ENCODE measurements around the gene CRACDL.

Gene CRACDL

GRCh38 chr2:98833172-98833916 lies 102.7 kb downstream of the CRACDL start:
- WGBS (ENCODE audit: insufficient coverage, insufficient read length): no CpG with 5 or more reads among the region's 7 CpGs
- Histone ChIP-seq H3K27ac (ENCODE audit: low read length) (no peak overlapping the region), H3K4me3 (ENCODE audit: low read length) (no peak overlapping the region), H3K4me1 (ENCODE audit: control insufficient read depth, insufficient read depth, low read length) (peaks cover 1% of the 10 kb centered on the region; the same call in 1 of the 2 replicates), H3K27me3 (ENCODE audit: control insufficient read depth, insufficient read depth, low read length) (no peaks in the 10 kb centered on the region; the same call in 1 of the 2 replicates), H3K9me3 (ENCODE audit: control insufficient read depth, insufficient read depth, low read length) (no peaks in the 10 kb centered on the region), H3K36me3 (ENCODE audit: control insufficient read depth, insufficient read depth, low read length) (no peaks in the 10 kb centered on the region)
- DNase-seq (ENCODE audit: low read depth, low spot score): no peak

GRCh38 chr2:98832172-98832571 lies 103.9 kb downstream of the CRACDL start:
- no peaks in the 10 kb centered on the region; the same call in 1 of the 2 replicates for H3K27me3 ChIP-seq (ENCODE audit: control insufficient read depth, insufficient read depth, low read length)
- DNase-seq (ENCODE audit: low read depth, low spot score): no peak

GRCh38 chr2:98830571-98831145 lies 105.4 kb downstream of the CRACDL start:
- H3K9me3 ChIP-seq (ENCODE audit: control insufficient read depth, insufficient read depth, low read length): no peaks in the 10 kb centered on the region
- DNase-seq (ENCODE audit: low read depth, low spot score): no peak
- peaks cover 1% of the 10 kb centered on the region; the same call in 1 of the 2 replicates for H3K4me1 ChIP-seq (ENCODE audit: control insufficient read depth, insufficient read depth, low read length)
- no peak overlapping the region for H3K4me3 ChIP-seq (ENCODE audit: low read length)
- H3K27me3 ChIP-seq (ENCODE audit: control insufficient read depth, insufficient read depth, low read length): no peaks in the 10 kb centered on the region; the same call in 1 of the 2 replicates
- H3K27ac ChIP-seq (ENCODE audit: low read length): no peak overlapping the region
- no peaks in the 10 kb centered on the region for H3K36me3 ChIP-seq (ENCODE audit: control insufficient read depth, insufficient read depth, low read length)
- WGBS (ENCODE audit: insufficient coverage, insufficient read length): no CpG with 5 or more reads among the region's 5 CpGs

More at GRCh38 chr2:98832172-98832571, 103.9 kb downstream of the CRACDL start:
- H3K36me3 ChIP-seq (ENCODE audit: control insufficient read depth, insufficient read depth, low read length): no peaks in the 10 kb centered on the region
- H3K4me1 ChIP-seq (ENCODE audit: control insufficient read depth, insufficient read depth, low read length): peaks cover 1% of the 10 kb centered on the region; the same call in 1 of the 2 replicates
- H3K4me3 ChIP-seq (ENCODE audit: low read length): no peak overlapping the region
- H3K9me3 ChIP-seq (ENCODE audit: control insufficient read depth, insufficient read depth, low read length): no peaks in the 10 kb centered on the region
- H3K27ac ChIP-seq (ENCODE audit: low read length): no peak overlapping the region
- WGBS (ENCODE audit: insufficient coverage, insufficient read length): no CpG with 5 or more reads among the region's 7 CpGs

GRCh38 chr2:98829581-98830270 lies 106.3 kb downstream of the CRACDL start:
- H3K27ac ChIP-seq (ENCODE audit: low read length): no peak overlapping the region
- WGBS (ENCODE audit: insufficient coverage, insufficient read length): no CpG with 5 or more reads among the region's 6 CpGs
- no peak overlapping the region for H3K4me3 ChIP-seq (ENCODE audit: low read length)
- peaks cover 1% of the 10 kb centered on the region; the same call in 1 of the 2 replicates for H3K4me1 ChIP-seq (ENCODE audit: control insufficient read depth, insufficient read depth, low read length)
- no peak for DNase-seq (ENCODE audit: low read depth, low spot score)
- no peaks in the 10 kb centered on the region for H3K9me3 ChIP-seq (ENCODE audit: control insufficient read depth, insufficient read depth, low read length)
- H3K27me3 ChIP-seq (ENCODE audit: control insufficient read depth, insufficient read depth, low read length): no peaks in the 10 kb centered on the region; the same call in 1 of the 2 replicates
- H3K36me3 ChIP-seq (ENCODE audit: control insufficient read depth, insufficient read depth, low read length): no peaks in the 10 kb centered on the region

DNA sequence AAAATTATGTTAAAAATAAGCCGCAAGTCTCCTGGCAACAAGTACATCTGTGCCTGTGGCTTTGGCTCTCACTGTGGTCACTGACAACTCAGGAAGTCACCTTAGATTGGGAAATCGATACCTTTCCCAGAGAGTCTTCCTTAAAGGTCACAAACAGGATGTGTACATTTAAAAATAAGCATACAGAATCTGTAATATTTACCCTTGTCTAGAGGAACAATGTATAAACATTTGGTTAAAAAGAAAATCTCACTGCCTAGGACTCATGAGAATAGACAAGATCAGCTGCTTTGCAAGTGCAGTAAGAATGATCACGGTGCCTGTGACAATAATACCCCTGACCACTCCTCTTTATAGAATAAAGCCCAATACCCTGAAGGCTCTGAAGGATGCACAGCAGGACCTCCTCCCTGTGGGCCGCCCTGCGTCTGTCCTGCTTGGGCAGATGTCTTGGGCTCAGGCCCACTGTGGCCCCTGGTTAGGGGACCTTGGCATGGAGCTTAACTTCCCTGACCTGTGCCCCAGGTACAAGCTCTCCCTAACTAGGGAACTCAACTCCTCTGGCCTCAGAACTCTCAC lies 107.1 kb downstream of the CRACDL start:
- WGBS (ENCODE audit: insufficient coverage, insufficient read length): no CpG with 5 or more reads among the region's 5 CpGs
- no peaks in the 10 kb centered on the region for H3K36me3 ChIP-seq (ENCODE audit: control insufficient read depth, insufficient read depth, low read length)
- no peak overlapping the region for H3K4me3 ChIP-seq (ENCODE audit: low read length)
- H3K27me3 ChIP-seq (ENCODE audit: control insufficient read depth, insufficient read depth, low read length): peaks cover under 1% of the 10 kb centered on the region
- H3K4me1 ChIP-seq (ENCODE audit: control insufficient read depth, insufficient read depth, low read length): peaks cover 1% of the 10 kb centered on the region; the same call in 1 of the 2 replicates
- no peak for DNase-seq (ENCODE audit: low read depth, low spot score)
- H3K9me3 ChIP-seq (ENCODE audit: control insufficient read depth, insufficient read depth, low read length): no peaks in the 10 kb centered on the region
- no peak overlapping the region for H3K27ac ChIP-seq (ENCODE audit: low read length)

DNA sequence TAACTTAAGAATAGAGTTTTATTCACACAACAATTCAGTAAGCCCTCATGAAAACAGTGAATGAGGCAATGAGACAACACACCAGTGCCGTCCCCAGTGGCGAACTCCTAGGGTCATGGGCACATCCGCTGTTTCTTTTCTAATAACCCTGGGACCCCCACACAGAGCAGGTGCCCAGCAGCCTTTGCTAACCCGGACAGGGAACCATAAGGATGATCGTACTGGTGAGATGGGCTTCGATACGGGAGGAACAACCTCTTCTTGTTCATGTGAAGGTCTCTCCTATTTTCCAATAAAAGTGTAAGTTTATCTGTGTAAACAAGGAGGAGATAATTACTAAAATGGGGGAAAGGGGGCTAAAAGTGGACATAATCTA lies 107.7 kb downstream of the CRACDL start:
- H3K27me3 ChIP-seq (ENCODE audit: control insufficient read depth, insufficient read depth, low read length): peaks cover 6% of the 10 kb centered on the region
- H3K4me1 ChIP-seq (ENCODE audit: control insufficient read depth, insufficient read depth, low read length): peaks cover 1% of the 10 kb centered on the region; the same call in 1 of the 2 replicates
- no peaks in the 10 kb centered on the region for H3K36me3 ChIP-seq (ENCODE audit: control insufficient read depth, insufficient read depth, low read length)
- WGBS (ENCODE audit: insufficient coverage, insufficient read length): no CpG with 5 or more reads among the region's 7 CpGs
- no peak for DNase-seq (ENCODE audit: low read depth, low spot score)
- H3K27ac ChIP-seq (ENCODE audit: low read length): no peak overlapping the region
- H3K4me3 ChIP-seq (ENCODE audit: low read length): no peak overlapping the region
- H3K9me3 ChIP-seq (ENCODE audit: control insufficient read depth, insufficient read depth, low read length): no peaks in the 10 kb centered on the region

GRCh38 chr2:98827625-98828368 lies 108.2 kb downstream of the CRACDL start:
- Histone ChIP-seq H3K36me3 (ENCODE audit: control insufficient read depth, insufficient read depth, low read length) (no peaks in the 10 kb centered on the region), H3K4me3 (ENCODE audit: low read length) (no peak overlapping the region), H3K27me3 (ENCODE audit: control insufficient read depth, insufficient read depth, low read length) (peaks cover 7% of the 10 kb centered on the region), H3K4me1 (ENCODE audit: control insufficient read depth, insufficient read depth, low read length) (0 out of 2 replicates have a peak, but pooled peaks cover 1% of the 10 kb centered on the region), H3K27ac (ENCODE audit: low read length) (no peak overlapping the region), H3K9me3 (ENCODE audit: control insufficient read depth, insufficient read depth, low read length) (no peaks in the 10 kb centered on the region)
- no peak for DNase-seq (ENCODE audit: low read depth, low spot score)
- no CpG with 5 or more reads among the region's 11 CpGs for WGBS (ENCODE audit: insufficient coverage, insufficient read length)

GRCh38 chr2:98826856-98827255 lies 109.2 kb downstream of the CRACDL start:
- H3K36me3 ChIP-seq (ENCODE audit: control insufficient read depth, insufficient read depth, low read length): no peaks in the 10 kb centered on the region
- no CpG with 5 or more reads among the region's 15 CpGs for WGBS (ENCODE audit: insufficient coverage, insufficient read length)
- no peak for DNase-seq (ENCODE audit: low read depth, low spot score)
- 0 out of 2 replicates have a peak, but pooled peaks cover 1% of the 10 kb centered on the region for H3K4me1 ChIP-seq (ENCODE audit: control insufficient read depth, insufficient read depth, low read length)
- H3K9me3 ChIP-seq (ENCODE audit: control insufficient read depth, insufficient read depth, low read length): no peaks in the 10 kb centered on the region
- no peak overlapping the region for H3K27ac ChIP-seq (ENCODE audit: low read length)
- H3K4me3 ChIP-seq (ENCODE audit: low read length): no peak overlapping the region
- peaks cover 7% of the 10 kb centered on the region; the same call in 1 of the 2 replicates for H3K27me3 ChIP-seq (ENCODE audit: control insufficient read depth, insufficient read depth, low read length)

DNA sequence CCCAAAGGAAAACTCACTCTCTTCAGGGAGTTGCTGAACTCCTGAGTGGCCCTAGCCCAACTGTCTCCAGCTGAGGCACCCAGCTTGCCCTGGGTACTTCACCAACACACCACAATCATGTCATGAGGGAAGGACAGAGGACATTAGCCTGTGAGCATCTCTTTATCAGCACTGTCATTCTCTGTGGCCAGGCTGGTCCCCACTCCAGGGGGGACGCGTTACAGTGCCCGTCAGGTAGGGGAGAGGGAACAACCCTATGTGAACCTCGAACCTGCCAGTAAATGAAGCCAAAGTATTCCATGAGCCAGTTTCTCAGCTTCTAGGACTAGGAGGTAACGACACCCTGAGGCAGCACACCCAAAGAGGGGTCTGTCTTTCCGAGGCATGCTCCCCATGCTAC lies 110.2 kb downstream of the CRACDL start:
- no peaks in the 10 kb centered on the region for H3K4me1 ChIP-seq (ENCODE audit: control insufficient read depth, insufficient read depth, low read length)
- H3K36me3 ChIP-seq (ENCODE audit: control insufficient read depth, insufficient read depth, low read length): no peaks in the 10 kb centered on the region
- H3K4me3 ChIP-seq (ENCODE audit: low read length): no peak overlapping the region
- no peaks in the 10 kb centered on the region for H3K9me3 ChIP-seq (ENCODE audit: control insufficient read depth, insufficient read depth, low read length)
- DNase-seq (ENCODE audit: low read depth, low spot score): no peak
- WGBS (ENCODE audit: insufficient coverage, insufficient read length): no CpG with 5 or more reads among the region's 6 CpGs
- no peak overlapping the region for H3K27ac ChIP-seq (ENCODE audit: low read length)
- H3K27me3 ChIP-seq (ENCODE audit: control insufficient read depth, insufficient read depth, low read length): peaks cover 9% of the 10 kb centered on the region; the same call in 1 of the 2 replicates

All from iPS DF 6.9 (cell line).